Activated T-cell treated with anti-CD3 and anti-CD28 coated beads, Interleukin-2, amount 50 U/mL, for 1 hour (primary cell): Measurements from ENCODE around the gene FBXO36.
A peak's percentile ranks its signal among the peaks of the same experiment; 100 is the strongest.
"Not testable (repeated sequence)": the region's sequence is repeated elsewhere in the genome, so short reads cannot be mapped to it uniquely, and the experiment has no call there.

ENCODE experiments used
- DNase-seq: peaks from one replicate; pipeline ENCODE4 v3.0.0-alpha.2; 2020

FBXO36 gene

DNA sequence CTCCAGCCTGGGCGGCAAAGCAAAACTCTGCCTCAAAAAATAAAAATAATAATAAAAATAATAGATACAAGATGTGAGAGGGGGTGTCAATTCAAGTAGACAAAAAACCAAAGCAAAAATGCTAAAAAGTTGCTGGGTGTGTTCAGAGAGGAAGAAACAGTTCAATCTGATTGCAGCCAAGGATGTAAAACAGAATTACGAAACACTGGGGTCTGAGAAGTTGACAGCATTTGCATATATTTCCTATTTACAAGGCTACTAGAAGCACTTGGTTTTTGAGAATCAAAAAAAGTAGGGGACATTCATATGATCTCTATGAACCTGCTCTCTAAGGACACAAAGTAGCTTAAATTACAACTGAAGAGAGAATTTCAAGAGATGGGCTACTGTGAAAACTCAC is 8.1 kb upstream of the FBXO36 start:
- DNase-seq, result no peak

GRCh38 chr2:229917793-229918192 is 4.5 kb upstream of the FBXO36 start:
- no peak for DNase-seq

DNA sequence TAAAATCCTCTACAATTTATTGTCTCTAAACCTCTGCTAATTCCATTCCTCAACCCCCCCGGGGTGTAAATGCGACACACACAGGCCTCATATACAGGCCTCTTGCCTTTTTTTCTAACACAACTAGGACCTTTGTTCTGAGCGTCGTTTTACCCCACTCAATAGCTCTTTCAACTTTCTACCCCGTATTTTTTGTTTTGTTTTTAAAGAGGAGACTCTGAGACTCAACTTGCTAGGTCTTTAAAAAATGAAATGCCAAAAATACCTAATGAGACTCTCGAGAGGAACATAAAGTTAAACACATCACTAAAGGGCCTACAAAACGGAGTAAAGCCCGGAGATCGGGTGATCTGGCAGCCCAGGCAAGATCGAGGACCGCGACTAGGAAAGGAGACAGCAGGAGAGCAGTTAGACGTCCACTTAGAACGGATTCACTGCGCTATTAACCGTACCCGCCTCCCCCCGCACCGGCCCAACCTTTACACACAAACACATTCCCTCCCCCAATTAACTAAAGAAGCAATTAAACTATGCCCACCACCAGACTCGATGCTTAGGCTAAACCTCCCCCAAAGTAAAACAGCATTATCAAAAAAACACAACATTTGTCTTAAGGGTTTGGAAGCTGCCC is 2.2 kb upstream of the FBXO36 start:
- DNase-seq, result peak; percentile 52

DNA sequence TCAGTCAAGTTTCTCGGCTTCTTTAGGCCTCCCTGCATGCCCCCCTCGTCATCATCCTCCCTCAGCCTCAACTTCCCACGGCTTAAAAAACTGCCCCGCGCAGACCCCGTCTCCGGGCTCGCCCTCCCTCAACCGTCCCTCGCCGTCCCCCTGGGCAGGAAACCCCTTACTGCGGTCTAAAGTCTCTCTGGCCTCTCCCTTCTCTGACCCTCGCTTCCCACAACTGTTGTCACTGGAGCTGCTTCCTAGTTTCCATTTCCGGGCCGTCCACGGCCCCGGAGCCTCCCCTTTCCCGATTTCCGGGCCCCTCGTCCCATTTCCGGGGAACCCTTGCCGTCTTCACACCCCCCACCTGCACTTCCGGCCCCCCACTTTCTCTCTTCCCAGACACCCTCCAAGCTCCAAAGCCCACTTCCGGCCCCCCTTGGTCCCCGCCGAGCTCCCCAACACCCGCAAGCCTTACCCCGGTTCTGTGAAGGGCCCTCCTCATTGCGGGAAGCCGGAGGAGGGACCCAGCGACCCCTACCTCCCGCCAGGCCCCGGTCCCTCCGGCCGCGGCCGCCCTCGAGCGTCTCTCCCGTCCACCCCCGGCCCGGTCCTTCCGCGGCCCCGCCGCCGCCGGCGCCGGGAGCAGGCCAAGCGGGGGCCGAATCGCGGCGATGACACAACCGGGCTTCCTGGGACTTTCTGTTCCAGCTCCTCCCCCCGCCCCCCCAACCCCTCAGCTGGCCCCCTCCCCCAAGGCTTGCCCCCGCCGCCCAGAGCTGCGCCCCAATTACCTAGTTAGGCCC is 1.0 kb upstream of the FBXO36 start:
- DNase-seq, result peak; percentile 74

- DNase-seq, result peak; percentile 95
Measured at GRCh38 chr2:229921892-229922448, 333 bp upstream of the FBXO36 start, which contains the start of gene TRIP12. TSS of gene TRIP12 (minus strand) at chr2:229922009. CDS start at chr2:229880079, 41,930 bp downstream.

- not testable (repeated sequence) for DNase-seq
Measured at GRCh38 chr2:229924541-229924940, 2.2 kb downstream of the FBXO36 start.

- DNase-seq, result no peak
Measured at GRCh38 chr2:229925201-229925600, 2.9 kb downstream of the FBXO36 start.

DNA sequence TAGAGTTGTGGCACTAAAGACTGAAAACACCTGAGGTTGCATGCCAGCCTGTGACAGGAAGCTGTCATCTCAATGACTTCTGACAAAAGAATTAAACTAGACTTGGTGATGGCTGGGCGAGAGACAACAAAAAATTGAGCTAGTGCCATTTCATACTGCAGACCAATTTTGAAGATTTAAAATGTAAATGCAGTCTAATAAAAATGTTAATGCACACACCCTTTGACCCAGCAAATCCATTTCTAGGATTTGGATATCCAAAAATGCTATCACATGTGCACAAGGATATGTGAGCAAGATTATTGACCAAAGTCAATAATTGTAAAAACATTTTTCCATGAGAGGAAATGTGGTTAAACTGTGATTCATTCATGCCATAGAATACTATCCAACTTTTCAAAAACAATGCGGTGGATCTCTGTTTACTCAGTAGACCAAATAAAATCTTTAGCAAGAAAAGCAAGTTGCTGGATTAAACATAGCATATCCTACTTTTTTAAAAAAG is 5.6 kb downstream of the FBXO36 start:
- DNase-seq, result no peak

DNA sequence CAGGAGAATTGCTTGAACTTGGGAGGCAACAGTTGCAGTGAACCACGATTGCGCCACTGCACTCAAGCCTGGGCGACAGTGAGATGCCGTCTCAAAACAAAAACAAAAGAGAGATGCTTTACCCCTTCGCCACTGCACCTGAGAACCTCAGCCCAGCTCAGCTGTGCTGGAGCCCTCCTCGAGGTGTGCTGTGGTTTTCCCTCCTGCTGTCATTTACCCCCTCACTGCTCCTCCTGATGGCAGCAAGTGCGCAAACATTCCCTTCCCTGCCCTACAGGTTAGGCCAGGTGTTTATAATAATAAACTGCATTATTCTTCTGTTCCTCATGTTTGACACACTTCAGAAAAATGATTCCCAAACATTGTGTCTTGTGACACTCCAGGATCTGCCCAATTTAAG is 8.4 kb downstream of the FBXO36 start:
- DNase-seq, result no peak

- DNase-seq, result no peak
Measured at GRCh38 chr2:229931241-229931640, 8.9 kb downstream of the FBXO36 start.

DNA sequence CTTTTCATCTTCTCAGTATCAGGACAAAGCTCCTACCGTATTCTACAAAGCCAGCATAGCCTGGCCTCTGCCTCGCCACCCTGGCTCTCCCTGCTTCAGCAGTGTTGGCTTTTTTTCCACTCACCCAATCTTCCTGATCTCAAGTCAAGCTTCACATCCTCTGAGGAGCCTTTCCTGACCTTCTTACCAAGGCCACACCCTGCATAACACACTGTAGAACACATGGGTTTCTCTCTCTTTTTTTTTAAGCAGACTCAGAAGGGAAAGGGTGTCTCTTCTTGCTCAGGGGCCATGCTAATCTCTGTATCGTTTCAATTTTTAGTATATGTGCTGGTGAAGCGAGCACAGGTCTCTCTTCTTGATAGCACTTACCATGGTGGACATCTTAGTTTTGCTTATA is 15.2 kb downstream of the FBXO36 start:
- DNase-seq, result no peak

DNA sequence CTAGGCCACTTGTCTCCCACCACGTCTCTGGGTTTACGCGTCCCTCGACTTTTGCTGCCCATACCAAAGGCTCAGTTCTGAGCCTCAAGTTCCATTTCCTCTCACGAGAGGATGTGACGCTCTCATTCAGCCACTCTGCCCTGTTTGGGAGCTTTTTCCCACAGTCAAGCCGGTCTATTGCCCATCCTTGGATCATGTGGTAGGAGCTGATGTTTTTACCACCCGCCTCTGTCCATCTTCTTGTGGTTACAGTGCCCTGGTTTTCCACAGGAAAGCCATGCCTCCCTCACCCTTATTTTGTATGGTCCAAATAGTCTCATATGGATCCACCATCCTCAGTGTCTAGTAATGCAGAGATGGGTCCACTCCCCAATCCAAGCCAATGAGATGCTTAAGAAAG is 20.4 kb downstream of the FBXO36 start:
- no peak for DNase-seq

DNA sequence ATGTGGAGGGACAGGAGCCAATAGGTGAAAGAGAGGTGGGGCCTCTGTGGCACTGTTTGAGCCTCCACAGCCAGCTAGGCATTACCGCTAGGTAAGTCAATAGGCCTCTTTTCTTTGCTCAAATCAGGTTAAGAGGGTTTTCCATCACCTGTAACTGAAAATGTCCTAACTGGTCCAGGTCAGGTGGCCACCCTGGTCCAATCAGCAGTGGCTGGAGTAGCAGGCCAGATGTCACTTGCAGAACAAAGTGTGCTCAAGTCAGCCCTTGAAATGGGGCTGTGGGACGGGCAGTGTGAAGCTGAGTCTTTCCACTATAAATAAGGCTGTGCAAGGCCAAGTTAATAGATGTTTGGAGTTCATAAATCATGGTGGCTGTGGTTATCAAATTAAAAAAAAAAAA is 20.9 kb downstream of the FBXO36 start:
- DNase-seq, result no peak

DNA sequence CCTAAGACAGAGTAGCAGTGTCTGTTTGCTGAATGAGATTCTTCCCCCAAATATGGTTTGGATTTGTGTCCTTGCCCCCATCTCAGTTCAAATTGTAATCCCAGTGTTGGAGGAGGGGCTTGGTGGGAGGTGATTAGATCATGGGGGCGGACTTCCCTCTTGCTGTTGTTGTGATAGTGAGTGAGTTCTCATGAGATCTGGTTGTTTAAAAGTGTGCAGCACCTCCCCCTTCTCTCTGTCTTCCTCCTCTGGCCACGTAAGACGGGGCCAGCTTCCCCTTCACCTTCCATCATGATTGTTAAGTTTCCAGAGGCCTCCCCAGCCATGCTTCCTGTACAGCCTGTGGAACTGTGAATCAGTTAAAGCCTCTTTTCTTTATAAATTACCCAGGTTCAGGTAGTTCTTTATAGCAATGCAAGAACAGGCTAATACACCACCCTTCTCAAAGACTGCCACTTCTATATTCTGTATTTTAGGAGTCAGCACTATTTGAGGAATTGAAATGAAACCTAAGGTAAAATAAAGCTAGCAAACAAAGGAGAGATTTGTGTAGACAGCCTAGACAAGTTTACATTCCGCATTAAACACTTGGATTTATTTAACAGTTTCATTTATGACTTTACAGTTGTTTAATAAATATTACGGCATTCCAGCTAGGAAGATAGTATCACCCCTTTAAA is 21.6 kb downstream of the FBXO36 start:
- no peak for DNase-seq

DNA sequence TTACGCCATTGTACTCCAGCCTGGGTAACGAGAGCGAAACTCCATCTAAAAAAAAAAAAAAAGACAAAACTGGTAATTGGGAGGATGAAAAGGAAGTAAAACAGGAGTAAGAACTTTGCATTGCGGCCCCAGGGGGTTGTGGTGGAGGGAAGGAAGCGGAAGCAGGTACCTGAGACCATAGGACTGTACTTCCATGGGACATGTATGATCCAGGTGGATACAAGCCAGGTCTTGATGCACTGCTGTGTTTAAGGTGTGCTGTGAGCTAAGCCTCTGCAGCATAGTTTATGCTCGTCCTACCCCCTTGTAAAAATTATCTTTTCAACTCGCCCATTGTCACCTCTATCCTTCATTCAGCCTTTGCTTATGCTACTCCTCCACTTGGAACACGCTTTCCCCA is 23.7 kb downstream of the FBXO36 start:
- no peak for DNase-seq

GRCh38 chr2:229947544-229947943 is 25.2 kb downstream of the FBXO36 start:
- DNase-seq, result no peak

GRCh38 chr2:229952256-229952835 is 30.0 kb downstream of the FBXO36 start:
- DNase-seq, result no peak

GRCh38 chr2:229955663-229956062 is 33.4 kb downstream of the FBXO36 start:
- no peak for DNase-seq

DNA sequence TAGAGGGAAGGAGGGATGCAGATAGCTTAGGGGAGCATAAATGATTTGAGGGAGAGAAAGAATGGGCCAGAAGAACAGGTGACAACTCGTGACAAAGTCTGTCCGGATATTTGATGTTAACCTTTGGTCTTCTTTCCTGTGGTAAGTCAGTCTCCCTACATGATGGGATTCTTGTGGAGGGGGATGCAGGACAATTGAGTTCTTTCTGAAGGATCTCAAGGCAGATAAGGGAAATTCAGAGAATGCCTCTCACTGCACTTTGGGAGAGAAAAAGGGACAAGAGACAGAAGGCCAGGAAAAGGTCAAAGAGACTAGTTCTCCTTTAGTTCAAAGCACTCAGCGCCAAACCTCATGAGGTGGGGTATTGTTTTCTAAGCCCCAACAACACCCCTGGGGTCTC is 34.2 kb downstream of the FBXO36 start:
- no peak for DNase-seq

DNA sequence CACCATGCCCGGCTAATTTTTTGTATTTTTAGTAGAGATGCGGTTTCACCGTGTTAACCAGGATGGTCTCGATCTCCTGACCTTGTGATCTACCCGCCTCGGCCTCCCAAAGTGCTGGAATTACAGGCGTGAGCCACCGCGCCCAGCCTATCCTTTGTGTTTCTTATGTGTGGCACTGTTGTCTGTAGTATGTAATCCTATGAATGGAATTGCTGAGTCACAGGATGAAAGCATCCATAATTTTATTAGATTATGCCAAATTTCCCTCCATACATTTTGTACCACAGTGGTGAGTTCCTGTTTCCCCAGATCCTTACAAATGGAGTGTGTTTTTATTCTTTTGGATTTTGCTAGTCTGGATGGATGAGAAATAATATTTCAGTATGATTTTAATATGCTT is 41.3 kb downstream of the FBXO36 start:
- DNase-seq, result not testable (repeated sequence)

DNA sequence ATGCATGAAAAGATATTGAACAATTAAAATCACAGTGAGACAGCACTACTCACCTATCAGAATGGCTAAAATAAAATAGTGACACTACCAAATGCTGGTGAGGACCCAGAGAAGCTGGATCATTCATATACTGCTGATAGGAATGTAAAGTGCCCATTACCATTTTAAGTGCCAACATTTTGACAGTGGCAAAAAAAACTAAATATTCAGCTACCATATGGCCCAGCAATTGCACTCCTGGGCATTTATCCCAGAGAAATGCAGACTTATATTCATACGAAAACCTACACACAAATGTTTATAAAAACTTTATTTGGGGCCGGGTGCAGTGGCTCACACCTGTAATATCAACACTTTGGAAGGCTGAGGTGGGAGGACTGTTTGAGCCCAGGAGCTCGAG is 47.6 kb downstream of the FBXO36 start:
- no peak for DNase-seq

GRCh38 chr2:229970406-229970805 is 48.1 kb downstream of the FBXO36 start:
- DNase-seq, result no peak

- DNase-seq, result no peak
Measured at GRCh38 chr2:229971298-229971790, 49.0 kb downstream of the FBXO36 start.
